GM21825 (cell line): Measurements from ENCODE around the gene ABCA7.

Experiments used
- ATAC-seq: cut with Tn5 transposase; IDR thresholded peaks from one replicate; pipeline ENCODE4 v1.9.1; 2021; ENCODE audit warnings: mild to moderate bottlenecking, moderate library complexity; ENCODE audit not compliant: unreplicated experiment

Gene ABCA7

DNA sequence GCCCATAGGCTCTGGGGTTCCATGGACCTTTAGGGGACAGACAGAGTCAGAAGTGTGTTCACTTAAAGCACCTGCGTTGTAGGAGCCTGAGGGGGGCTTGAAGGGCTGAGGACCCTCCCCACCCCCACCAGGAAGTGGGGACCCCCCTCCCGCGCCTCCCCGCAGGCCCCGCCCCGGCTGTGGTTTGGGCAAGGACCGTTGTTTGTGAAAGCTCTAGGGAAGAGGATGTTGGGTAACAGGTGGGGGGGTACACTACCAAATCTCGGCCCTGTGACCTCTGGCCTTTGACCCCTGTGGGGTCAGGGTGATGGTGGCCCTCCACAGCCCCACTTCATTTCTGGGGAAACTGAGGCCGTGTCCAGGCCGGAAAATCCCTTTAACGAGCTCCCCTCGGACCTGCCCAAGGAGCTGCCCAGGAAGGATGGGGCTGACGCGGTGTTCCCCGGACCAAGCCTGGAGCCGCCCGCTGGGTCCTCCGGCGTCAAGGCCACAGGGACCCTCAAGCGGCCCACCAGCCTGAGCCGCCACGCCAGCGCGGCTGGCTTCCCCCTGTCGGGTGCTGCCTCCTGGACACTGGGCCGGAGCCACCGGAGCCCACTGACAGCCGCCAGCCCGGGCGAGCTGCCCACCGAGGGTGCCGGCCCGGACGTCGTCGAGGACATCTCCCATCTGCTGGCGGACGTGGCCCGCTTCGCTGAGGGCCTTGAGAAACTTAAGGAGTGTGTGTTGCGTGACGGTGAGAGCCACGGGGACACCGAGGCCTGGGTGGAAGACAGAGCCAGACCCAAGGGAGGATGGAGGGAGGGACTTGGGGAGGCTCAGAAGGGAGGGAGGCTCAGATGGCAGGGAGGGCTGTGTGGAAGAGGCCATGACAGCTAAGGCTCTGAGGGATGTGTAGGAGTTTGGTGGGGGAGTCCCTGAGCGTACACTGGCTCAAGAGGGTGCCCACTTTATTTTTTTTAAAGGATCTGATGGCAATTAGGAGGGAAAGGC, 28.4 kb downstream of the ABCA7 start:
- no peak for ATAC-seq

DNA sequence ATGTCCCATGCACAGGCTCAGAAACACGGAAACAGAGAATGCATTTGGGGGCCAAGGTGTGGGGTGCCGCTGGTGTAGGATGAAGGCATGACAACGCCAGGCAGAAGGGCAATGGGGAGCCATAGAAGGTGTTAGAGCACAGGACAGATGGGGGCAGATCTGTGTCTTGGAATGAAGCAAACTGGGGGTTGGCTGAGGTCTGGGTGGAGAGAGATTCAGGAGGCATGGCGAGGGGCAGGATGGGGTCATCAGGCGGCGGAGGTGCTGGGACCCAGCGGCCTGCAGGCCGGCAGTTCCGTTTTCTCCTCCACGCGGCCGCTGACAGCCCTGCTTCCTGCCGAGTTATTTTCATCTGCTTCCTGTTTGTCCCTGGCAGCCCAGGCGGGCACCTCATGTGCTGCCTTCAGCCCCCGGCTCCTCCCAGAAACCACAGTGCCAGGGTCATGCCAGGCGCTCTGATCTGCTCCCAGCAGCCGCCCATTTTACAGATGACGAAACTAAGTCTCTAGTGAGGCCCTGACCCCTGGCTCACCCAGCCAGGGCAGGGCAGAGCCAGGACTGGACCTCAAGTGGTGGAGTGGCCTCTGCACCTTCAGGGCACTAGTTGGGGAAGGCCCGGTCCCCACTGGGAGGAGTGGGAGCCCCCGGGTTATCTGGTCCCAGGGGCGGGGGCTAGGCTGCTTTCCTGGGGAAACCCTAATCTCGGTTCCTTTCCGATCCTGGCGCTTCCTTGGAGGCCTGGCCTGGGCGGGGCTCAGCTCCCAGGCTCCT, 29.3 kb downstream of the ABCA7 start:
- ATAC-seq, result no peak

DNA sequence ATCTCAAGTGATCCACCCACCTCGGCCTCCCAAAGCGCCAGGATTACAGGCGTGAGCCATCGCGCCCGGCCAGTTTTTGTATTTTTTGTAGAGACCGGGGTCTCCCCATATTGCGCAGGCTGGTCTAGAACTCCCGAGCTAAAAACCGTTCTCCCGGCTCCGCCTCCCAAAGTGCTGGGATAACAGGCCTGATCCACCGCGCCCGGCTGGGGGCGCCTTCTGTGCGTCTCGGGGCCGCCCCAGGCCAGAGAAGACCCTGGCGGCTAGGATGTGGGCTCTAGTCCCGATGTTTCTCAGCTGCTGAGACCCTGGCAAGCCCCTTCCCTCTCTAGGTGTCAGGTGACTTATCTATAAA, 30.6 kb downstream of the ABCA7 start:
- no peak for ATAC-seq

DNA sequence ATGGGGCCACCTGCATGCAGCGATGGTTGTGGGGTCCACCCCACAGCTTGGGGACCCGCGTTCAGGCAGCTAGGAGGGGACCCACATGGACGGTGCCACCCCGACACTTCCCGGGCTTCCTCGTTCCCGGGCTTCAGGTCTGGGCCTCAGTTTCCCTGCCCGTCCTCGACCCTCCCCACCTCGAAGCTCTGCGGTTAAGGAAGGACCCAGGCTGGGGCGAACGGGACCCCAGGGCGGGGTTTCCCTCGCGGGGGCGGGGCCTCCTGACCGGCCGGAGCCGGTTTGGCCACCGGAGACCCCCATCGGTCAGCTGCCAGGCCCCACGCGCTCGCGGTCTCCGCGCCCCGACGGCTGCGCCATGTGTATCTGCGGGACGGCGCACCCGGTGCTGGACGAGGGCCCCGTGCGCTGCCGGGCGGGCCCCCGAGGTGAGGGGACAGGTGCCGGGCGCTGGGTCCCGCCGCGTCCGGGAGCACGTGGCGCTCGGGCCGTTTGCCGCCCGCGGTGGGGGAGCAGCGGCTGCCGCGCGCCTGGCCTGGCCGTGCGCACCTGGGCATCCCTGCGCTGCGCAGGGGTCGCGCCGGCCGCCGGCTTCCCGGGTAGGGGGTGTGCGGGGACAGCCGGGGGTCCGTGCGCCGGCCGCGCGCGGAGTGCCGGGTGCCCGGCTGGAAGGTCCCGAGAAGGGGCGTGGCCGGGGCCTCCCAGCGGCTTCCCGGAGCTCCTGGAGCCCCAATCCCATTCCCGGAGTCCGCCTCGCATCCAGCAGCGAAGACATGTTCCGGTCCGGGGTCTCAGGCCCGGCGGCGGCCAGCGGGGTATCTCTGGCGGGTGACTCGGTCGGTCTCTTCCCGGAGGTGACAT, 31.3 kb downstream of the ABCA7 start:
- no peak for ATAC-seq

DNA sequence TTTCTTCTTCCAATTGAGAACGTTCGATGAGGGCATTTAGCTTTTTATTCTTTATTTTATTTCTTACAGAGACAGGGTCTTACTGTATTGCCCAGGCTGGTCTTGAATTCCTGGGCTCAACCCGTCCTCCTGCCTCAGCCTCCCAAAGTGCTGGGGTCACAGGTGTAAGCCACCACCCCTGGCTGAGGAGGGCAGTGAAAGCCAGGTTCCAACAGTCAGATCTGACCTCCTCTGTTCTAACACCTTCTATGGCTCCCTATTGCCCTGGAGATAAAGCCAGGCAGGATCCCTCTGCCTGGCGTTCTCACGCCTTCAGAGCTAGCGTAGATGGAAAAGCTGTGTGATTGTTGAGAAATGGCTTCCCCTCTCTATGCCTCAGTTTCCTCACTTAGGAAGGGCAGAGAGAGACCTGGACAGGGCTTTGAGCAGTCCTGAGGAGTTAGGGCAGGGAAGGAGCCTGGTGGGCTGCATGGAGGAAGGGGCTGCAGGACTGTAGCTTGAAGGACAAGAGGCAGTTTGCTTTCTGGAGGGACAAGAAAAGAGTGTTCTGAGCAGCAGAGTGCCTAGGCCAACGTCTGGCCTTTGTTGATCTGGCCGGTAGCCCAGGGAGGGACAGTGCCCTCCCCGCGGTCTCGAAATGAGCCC, 32.6 kb downstream of the ABCA7 start:
- no peak for ATAC-seq

DNA sequence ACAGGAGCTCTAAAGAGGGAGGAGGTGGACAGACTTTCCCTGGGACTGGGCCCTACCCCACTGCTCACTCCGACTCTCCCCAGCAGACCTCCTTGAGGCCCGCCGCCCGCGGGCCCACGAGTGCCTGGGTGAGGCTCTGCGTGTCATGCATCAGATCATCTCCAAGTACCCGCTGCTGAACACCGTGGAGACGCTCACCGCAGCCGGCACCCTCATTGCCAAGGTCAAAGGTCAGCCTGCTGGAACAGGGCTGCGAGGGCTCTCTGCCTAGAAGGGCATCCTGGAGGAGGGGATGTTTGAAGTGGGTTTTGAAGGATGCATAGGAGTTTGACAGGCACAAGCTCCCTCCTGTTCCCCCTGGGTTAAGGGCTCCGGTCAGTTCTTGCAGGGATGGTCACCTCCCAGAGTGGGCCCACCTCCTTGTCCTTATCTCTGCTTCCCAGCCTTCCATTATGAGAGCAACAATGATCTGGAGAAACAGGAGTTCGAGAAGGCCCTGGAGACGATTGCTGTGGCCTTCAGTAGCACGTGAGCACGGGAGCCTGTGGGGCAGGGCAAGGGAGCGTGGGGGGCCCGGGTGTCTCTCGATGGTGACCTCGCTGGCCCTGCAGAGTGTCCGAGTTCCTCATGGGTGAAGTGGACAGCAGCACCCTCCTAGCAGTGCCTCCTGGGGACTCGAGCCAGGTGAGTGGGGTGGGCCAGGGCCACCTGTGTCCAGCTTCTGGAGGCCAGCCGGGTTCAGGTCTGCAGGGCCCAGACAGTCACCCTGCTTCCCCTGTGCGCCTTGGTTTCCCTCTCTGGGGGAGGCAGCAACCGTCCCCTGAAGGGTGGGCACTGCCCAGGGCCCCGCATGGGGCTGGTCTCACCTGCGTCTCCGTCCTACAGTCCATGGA, 33.4 kb downstream of the ABCA7 start:
- no peak for ATAC-seq

DNA sequence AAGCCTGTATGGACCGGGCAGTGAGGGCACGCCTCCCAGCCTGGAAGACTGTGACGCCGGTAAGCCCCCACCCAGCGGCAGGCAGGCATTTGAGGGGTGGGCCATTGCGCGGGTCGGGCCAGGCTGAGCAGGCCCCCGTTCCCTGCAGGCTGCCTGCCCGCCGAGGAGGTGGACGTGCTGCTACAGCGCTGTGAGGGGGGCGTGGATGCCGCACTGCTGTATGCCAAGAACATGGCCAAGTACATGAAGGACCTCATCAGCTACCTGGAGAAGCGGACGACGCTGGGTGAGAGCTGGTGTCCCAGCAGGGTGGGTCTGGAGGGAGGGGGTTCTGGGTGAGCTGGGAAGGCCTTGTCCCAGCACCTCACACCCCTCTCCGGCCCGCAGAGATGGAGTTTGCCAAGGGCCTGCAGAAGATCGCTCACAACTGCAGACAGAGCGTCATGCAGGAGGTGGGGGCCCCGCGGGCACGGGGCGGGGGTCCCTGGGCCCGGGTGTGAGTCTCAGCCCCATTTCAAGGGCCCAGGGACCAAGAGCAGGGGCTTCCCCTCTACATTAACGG, 34.1 kb downstream of the ABCA7 start:
- ATAC-seq, result no peak

DNA sequence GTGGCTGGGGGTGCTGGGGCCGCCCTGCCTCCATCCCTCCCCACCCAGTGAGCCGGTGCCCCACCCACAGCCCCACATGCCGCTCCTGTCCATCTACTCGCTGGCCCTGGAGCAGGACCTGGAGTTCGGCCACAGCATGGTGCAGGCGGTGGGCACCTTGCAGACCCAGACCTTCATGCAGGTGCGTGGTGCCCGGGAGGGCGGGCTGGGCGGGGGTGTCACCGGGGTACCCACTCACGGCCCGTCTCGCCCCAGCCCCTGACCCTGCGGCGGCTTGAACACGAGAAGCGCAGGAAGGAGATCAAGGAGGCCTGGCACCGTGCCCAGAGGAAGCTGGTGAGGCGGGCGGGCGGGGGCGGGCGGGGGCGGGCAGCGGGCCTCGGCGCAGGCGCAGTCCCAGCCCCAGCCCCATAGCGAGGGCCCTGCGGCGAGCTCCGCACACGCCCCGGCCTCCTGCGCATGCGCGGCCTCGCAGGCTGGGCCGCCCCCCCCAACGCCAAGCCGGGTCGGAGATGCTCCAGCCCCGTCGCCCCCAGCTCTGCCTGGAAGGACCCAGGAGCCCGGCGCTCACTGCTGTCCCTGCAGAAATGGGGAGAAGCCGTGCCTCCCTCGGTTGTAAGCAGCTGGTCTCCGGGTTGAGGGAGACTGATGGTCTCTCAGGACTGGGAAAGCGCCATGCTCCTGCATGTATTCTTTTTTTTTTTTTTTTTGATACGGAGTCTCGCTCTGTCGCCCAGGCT, 34.8 kb downstream of the ABCA7 start:
- no peak for ATAC-seq

DNA sequence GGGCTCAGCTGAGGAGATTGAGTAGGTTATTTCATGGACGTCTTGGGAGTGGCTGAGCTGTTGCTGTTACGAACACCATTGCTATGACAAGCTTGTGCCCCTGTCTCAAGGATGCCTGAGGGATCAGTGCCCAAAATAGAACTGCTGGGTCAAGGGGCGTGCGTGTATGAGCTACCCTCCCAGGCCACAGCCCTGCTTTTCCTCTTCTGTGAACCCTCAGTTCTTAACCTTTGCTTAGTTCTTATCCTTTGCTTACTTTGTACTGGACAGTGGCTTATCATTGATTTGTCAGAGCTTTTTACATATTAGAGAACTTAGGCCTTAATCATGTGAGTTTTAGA, 36.1 kb downstream of the ABCA7 start:
- no peak for ATAC-seq

DNA sequence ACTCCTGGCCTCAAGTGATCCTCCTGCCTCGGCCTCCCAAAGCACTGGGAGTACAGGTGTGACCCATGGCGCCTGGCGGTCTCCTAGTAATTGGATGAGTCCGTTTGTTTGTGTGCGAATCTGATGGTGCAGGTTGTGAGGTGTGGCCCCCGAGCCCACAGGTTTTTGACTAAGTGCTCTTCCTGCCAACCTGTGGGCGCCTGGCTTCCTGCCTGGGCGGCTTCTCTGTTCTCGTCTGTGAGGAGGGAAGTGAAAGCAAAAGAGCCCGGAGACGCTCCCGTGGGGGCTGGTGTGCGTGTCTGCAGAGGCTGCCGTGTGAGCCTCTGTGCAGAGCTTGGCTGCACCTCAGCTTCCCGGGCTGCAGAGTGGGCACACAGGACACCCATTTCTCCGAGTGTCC, 37.0 kb downstream of the ABCA7 start:
- ATAC-seq, result peak; percentile 55

DNA sequence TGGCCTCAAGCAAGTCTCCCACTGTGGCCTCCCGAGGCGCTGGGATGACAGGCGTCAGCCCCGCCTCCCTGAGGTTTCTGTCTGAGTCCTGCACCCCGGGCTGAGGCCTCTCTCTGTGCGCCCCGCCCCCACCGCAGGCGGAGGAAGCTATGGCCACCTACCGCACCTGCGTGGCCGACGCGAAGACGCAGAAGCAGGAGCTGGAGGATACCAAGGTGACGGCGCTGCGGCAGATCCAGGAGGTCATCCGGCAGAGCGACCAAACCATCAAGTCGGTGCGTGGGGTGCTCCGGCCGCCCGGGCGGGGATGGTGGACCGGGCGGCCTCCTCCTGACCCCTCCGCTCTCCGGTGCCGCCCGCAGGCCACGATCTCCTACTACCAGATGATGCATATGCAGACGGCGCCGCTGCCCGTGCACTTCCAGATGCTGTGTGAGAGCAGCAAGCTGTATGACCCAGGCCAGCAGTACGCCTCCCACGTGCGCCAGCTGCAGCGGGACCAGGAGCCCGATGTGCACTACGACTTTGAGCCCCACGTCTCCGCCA, 39.7 kb downstream of the ABCA7 start:
- ATAC-seq, result no peak

DNA sequence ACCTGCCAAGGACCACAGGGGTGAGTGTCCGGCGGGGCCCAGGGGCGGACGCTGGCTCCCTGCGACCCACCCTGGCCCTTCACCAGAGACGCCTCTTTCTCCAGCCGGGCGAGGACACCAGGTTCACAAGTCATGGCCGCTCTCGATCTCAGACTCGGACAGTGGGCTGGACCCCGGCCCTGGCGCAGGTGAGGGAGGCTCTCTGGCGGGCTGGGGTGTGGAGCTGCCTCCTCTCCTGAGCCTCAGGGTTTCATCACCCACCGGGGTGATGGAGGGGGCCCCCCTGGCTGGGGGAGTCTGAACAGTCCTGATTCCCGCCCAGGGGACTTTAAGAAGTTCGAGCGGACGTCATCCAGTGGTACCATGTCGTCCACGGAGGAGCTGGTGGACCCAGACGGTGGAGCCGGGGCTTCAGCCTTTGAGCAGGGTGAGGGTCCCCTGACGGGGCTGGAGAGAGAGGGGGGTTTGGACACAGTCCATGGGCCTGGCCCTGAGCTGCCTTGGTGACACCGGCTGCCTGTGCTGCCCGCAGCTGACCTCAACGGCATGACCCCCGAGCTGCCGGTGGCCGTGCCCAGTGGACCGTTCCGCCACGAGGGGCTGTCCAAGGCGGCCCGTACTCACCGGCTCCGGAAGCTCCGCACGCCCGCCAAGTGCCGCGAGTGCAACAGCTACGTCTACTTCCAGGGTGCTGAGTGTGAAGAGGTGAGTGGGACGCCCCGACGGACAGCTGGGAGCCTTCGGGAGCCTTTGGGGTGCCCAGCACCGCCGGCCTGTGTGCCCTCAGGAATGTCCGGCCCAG, 40.7 kb downstream of the ABCA7 start:
- ATAC-seq, result no peak

DNA sequence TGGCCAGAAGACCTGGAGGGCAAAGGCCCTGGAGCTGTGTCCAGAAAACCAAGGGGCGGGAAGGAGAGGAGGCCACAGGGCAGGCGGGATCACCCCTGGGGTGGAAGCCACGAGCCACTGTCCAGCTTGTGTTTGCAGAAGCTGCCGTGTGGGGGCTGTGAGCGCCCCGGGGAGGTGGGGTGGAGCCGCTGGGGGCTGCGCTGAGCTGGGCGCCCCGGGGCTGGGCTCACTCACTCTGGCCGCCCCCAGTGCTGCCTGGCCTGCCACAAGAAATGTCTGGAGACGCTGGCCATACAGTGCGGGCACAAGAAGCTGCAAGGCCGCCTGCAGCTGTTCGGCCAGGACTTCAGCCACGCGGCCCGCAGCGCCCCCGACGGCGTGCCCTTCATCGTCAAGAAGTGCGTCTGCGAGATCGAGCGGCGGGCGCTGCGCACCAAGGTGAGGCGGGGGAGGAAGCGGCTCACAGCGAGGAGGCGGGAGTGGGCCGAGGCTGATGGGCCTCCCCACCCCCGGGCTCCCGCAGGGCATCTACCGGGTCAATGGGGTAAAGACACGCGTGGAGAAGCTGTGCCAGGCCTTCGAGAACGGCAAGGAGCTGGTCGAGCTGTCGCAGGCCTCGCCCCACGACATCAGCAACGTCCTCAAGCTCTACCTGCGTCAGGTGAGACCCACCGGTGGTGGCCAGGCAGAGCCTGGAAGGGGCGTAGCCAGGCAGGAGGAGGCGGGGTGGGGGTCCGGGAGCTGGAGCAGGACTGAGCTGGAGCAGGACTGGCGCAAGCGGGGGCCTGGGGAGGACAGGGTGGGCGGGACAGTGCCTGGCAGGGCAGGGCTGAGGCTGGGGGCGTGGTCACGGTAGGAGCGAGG, 41.6 kb downstream of the ABCA7 start:
- ATAC-seq, result no peak

DNA sequence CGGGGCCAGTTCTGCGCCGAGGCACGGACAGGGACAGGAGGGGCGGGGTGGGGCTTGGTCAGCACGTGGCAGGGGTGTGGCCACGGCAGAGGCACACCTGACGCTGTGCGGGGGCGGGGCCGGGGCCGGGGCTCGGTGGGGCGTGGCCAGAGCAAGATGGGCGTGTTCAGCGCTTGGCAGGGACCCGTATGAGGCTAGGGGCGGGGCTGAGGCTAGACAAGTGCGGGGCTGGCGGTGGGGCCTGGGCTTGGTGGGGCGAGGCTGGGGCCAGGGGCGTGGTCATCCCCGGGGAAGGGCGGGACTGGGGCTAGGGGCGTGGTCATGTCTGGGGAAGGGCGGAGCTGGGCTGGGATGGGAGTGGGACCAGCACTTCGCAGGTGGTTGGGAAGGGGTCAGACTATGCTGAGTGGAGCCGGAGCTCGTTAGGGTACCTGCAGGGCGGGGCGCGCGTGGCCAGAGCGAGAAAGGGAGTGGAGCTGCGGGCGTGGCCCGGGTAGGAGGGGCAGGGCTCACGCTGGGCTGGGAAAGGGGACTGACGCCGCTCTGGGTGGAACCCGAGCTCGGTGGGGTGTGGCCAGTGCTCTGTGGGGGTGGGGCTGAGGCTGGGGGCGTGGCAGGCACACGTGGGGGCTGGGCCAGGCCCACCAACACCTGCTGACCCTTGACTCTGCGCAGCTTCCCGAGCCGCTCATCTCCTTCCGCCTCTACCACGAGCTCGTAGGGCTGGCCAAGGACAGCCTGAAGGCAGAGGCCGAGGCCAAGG, 42.4 kb downstream of the ABCA7 start:
- ATAC-seq, result no peak

DNA sequence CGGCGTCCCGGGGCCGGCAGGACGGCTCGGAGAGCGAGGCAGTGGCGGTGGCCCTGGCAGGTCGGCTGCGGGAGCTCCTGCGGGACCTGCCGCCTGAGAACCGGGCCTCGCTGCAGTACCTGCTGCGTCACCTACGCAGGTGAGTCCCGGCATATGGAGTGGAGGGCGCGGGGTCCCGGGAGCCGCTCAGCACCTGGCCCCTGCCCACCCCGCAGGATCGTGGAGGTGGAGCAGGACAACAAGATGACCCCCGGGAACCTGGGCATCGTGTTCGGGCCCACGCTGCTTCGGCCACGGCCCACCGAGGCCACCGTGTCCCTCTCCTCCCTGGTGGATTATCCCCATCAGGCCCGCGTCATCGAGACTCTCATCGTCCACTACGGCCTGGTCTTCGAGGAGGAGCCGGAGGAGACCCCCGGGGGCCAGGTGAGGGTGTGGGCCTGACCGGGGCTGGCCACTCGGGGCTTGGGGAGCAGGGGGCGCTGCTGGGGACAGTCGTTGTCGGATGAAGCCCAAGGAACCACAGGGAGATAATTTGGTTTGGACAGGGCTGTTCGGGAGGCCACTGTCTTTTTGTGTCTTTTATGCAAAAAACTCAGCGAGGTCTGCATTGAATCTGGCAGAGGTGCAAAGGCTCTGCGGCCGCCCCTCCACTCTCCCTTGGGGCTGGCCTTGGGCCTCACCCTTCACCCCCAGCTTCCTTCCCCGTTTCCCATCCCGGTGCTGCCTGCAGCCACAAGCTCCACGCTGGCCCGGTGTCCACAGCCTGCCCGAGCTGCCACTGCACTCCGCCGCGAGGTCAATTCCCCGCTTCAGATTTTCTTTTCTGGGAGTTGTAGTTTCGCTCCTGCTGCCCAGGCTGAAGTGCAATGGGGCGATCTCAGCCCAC, 43.3 kb downstream of the ABCA7 start:
- no peak for ATAC-seq
